Upper lobe of left lung (tissue), 4 donors: ENCODE results near the gene GALNT13.

Source experiments
- CTCF ChIP-seq, 6 experiments: fragments of 450-650 bp in 4 of 6; fragments of 200-600 bp in 2 of 6; sonication (generic) in 2 of 6; IDR thresholded peaks; one replicate each; pipeline ENCODE4 v1.5.1; 2016 to 2019; ENCODE audit warnings: antibody characterized with exemption in 6 of 6
- EP300 ChIP-seq, 4 donors: sonication (generic); formaldehyde crosslinking; IDR thresholded peaks; one replicate each; pipeline ENCODE4 v1.5.1; 2017; ENCODE audit warnings: antibody characterized with exemption in 4 of 4, control low read depth in 2 of 4
- POLR2A ChIP-seq, 4 donors: fragments of 450-650 bp; IDR thresholded peaks; one replicate each; pipeline ENCODE4 v1.5.1; 2016 to 2017; ENCODE audit warnings: antibody characterized with exemption in 4 of 4, mild to moderate bottlenecking in 2 of 4
- POLR2AphosphoS5 ChIP-seq, 2 donors: sonication (generic); formaldehyde crosslinking; IDR thresholded peaks; one replicate each; pipeline ENCODE4 v1.5.1; 2017; ENCODE audit warnings: antibody characterized with exemption in 2 of 2

- TF ChIP-seq CTCF (IDR thresholded peaks at IDR 0.05), result no peak
- TF ChIP-seq POLR2A (IDR thresholded peaks at IDR 0.05), result no peak
- no peak for TF ChIP-seq POLR2AphosphoS5 (IDR thresholded peaks at IDR 0.05)
- no peak for TF ChIP-seq EP300 (IDR thresholded peaks at IDR 0.05)
Measured at GRCh38 chr2:154403242-154403790, 531.6 kb downstream of the GALNT13 start.
